ENCODE measurements around the gene SLC20A1.

The SLC20A1 gene, protein sequence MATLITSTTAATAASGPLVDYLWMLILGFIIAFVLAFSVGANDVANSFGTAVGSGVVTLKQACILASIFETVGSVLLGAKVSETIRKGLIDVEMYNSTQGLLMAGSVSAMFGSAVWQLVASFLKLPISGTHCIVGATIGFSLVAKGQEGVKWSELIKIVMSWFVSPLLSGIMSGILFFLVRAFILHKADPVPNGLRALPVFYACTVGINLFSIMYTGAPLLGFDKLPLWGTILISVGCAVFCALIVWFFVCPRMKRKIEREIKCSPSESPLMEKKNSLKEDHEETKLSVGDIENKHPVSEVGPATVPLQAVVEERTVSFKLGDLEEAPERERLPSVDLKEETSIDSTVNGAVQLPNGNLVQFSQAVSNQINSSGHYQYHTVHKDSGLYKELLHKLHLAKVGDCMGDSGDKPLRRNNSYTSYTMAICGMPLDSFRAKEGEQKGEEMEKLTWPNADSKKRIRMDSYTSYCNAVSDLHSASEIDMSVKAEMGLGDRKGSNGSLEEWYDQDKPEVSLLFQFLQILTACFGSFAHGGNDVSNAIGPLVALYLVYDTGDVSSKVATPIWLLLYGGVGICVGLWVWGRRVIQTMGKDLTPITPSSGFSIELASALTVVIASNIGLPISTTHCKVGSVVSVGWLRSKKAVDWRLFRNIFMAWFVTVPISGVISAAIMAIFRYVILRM

GRCh38 chr2:112645310-112646101, at the start of gene SLC20A1:
Gene SLC20A1 (plus strand): TSS chr2:112645939. CDS start chr2:112646829, 890 bp downstream.
- TF ChIP-seq CTCF (IDR thresholded peaks at IDR 0.05; ENCODE audit: low read depth, low read length) = peak; percentile 73
- Histone ChIP-seq H3K9me3 (ENCODE audit: severe bottlenecking) (no peaks in the 10 kb centered on the region), H3K27me3 (ENCODE audit: insufficient read depth, low read depth, severe bottlenecking) (no peaks in the 10 kb centered on the region), H3K4me3 (ENCODE audit: low read depth, low read length) (peak within 1 kb of the TSS; percentile 95), H3K36me3 (peaks cover 43% of the 10 kb centered on the region), H3K27ac (peak within 1 kb of the TSS; percentile 99)
- DNase-seq = peak; percentile 96

- no peak overlapping the region for H3K4me3 ChIP-seq (ENCODE audit: low read depth, low read length)
- TF ChIP-seq CTCF (IDR thresholded peaks at IDR 0.05; ENCODE audit: low read depth, low read length) = no peak
These were observed 48.0 kb upstream of the SLC20A1 start for GRCh38 chr2:112597537-112598322.

GRCh38 chr2:112600634-112601033, 45.1 kb upstream of the SLC20A1 start:
- Histone ChIP-seq H3K36me3 (no peaks in the 10 kb centered on the region; the same call in 1 of the 2 replicates), H3K9me3 (ENCODE audit: severe bottlenecking) (no peaks in the 10 kb centered on the region), H3K27me3 (ENCODE audit: insufficient read depth, low read depth, severe bottlenecking) (no peaks in the 10 kb centered on the region), H3K4me3 (ENCODE audit: low read depth, low read length) (no peak overlapping the region), H3K27ac (no peak overlapping the region)
- no peak for DNase-seq
- TF ChIP-seq CTCF (IDR thresholded peaks at IDR 0.05; ENCODE audit: low read depth, low read length) = no peak

More at GRCh38 chr2:112597537-112598322, 48.0 kb upstream of the SLC20A1 start:
- no peak for DNase-seq
- peaks cover 1% of the 10 kb centered on the region for H3K36me3 ChIP-seq
- no peak overlapping the region for H3K27ac ChIP-seq
- peaks cover 3% of the 10 kb centered on the region for H3K9me3 ChIP-seq (ENCODE audit: severe bottlenecking)
- no peaks in the 10 kb centered on the region for H3K27me3 ChIP-seq (ENCODE audit: insufficient read depth, low read depth, severe bottlenecking)

DNA sequence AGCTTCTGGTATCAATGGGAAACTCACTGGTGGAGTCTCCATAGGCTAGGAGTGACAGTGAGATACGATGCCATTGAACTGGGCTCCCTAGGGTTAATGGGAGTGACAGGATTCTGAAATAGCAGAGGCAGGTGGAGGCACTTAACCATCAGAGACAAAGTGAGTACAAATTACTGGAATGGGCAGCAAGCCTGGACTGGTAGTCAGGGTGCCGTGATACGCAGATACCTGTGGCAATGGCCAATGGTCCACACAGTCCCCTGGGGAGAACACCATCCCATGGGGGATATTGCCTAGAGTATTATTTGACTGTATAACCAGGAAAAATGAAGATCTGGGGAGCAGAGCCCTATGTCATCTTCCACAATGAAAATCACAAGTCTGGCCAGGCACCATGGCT, 44.0 kb upstream of the SLC20A1 start:
- Histone ChIP-seq H3K4me3 (ENCODE audit: low read depth, low read length) (no peak overlapping the region), H3K9me3 (ENCODE audit: severe bottlenecking) (no peaks in the 10 kb centered on the region), H3K27ac (no peak overlapping the region), H3K36me3 (no peaks in the 10 kb centered on the region; the same call in 1 of the 2 replicates), H3K27me3 (ENCODE audit: insufficient read depth, low read depth, severe bottlenecking) (no peaks in the 10 kb centered on the region)
- no peak for TF ChIP-seq CTCF (IDR thresholded peaks at IDR 0.05; ENCODE audit: low read depth, low read length)
- DNase-seq = no peak

- Histone ChIP-seq H3K4me3 (ENCODE audit: low read depth, low read length) (no peak overlapping the region), H3K27me3 (ENCODE audit: insufficient read depth, low read depth, severe bottlenecking) (no peaks in the 10 kb centered on the region), H3K36me3 (no peaks in the 10 kb centered on the region), H3K27ac (no peak overlapping the region), H3K9me3 (ENCODE audit: severe bottlenecking) (no peaks in the 10 kb centered on the region)
- TF ChIP-seq CTCF (IDR thresholded peaks at IDR 0.05; ENCODE audit: low read depth, low read length) = no peak
- DNase-seq = no peak
These were observed 42.8 kb upstream of the SLC20A1 start for GRCh38 chr2:112602917-112603316.

Data from WERI-Rb-1 (cell line).